Neuronal stem cell (in vitro differentiated cells): ENCODE results near the gene ERCC8.

Source experiments
- DNase-seq: peaks from one replicate; pipeline ENCODE4 v3.0.0-alpha.2; 2013; ENCODE audit warnings: low spot score
- H2AFZ ChIP-seq: one replicate; pipeline ENCODE4 v1.6.1; 2013; ENCODE audit warnings: mild to moderate bottlenecking, low read length, inconsistent platforms
- H2AK5ac ChIP-seq: 2 replicates; pipeline ENCODE4 v1.6.1; 2013; ENCODE audit warnings: low read depth, mild to moderate bottlenecking, inconsistent platforms, low read length, moderate library complexity, mixed read lengths
- H2BK120ac ChIP-seq: 2 replicates; pipeline ENCODE4 v1.6.1; 2013; ENCODE audit warnings: low read depth, mild to moderate bottlenecking, inconsistent platforms, low read length, moderate library complexity, mixed read lengths
- H2BK12ac ChIP-seq: one replicate; pipeline ENCODE4 v1.6.1; 2013; ENCODE audit warnings: low read length, inconsistent platforms
- H2BK15ac ChIP-seq: 2 replicates; pipeline ENCODE4 v1.6.1; 2013; ENCODE audit warnings: mild to moderate bottlenecking, low read length, inconsistent platforms, mixed read lengths
- H2BK5ac ChIP-seq: one replicate; pipeline ENCODE4 v1.6.1; 2013; ENCODE audit warnings: inconsistent platforms, mild to moderate bottlenecking, low read length, moderate library complexity
- H3K14ac ChIP-seq: one replicate; pipeline ENCODE4 v1.6.1; 2013; ENCODE audit warnings: low read length, inconsistent platforms
- H3K18ac ChIP-seq: 2 replicates; pipeline ENCODE4 v1.6.1; 2013; ENCODE audit warnings: low read length, inconsistent platforms
- H3K23ac ChIP-seq: 2 replicates; pipeline ENCODE4 v1.6.1; 2013; ENCODE audit warnings: low read depth, mild to moderate bottlenecking, mixed read lengths, low read length, inconsistent platforms; ENCODE audit not compliant: poor library complexity
- H3K27ac ChIP-seq: replicated peaks from 3 replicates; pipeline ENCODE4 v1.5.1; 2013; ENCODE audit warnings: low read length, inconsistent platforms
- H3K27me3 ChIP-seq, 3 experiments: 2 replicates each; pipeline ENCODE4 v1.6.1; 2013; ENCODE audit warnings: low read length in 3 of 3, mild to moderate bottlenecking in 2 of 3, inconsistent platforms in 1 of 3, low read depth in 1 of 3, mixed read lengths in 1 of 3, moderate library complexity in 1 of 3; ENCODE audit not compliant: control insufficient read depth in 3 of 3, insufficient read depth in 3 of 3
- H3K36me3 ChIP-seq, 2 donors: replicated peaks in 1 of 2; 2 replicates each; pipeline ENCODE4 v1.6.1; 2013; ENCODE audit warnings: low read length in 2 of 2; ENCODE audit not compliant: control insufficient read depth in 2 of 2, insufficient read depth in 2 of 2
- H3K4ac ChIP-seq: 2 replicates; pipeline ENCODE4 v1.6.1; 2013; ENCODE audit warnings: inconsistent platforms, mild to moderate bottlenecking, low read length, moderate library complexity
- H3K4me1 ChIP-seq, 2 donors: 1 replicate in 1 of 2; 2 replicates in 1 of 2; pipeline ENCODE4 v1.6.1; 2013; ENCODE audit warnings: low read length in 2 of 2, low read depth in 1 of 2; ENCODE audit not compliant: control insufficient read depth in 2 of 2, insufficient read depth in 1 of 2
- H3K4me2 ChIP-seq: one replicate; pipeline ENCODE4 v1.6.1; 2013; ENCODE audit warnings: mild to moderate bottlenecking, low read length, inconsistent platforms; ENCODE audit not compliant: insufficient read depth, poor library complexity, severe bottlenecking
- H3K4me3 ChIP-seq, 2 donors: 2 replicates each; pipeline ENCODE4 v1.5.1; 2013; ENCODE audit warnings: low read length in 2 of 2, mild to moderate bottlenecking in 2 of 2, inconsistent platforms in 1 of 2, moderate library complexity in 1 of 2
- H3K79me1 ChIP-seq: one replicate; pipeline ENCODE4 v1.6.1; 2013; ENCODE audit warnings: low read depth, mild to moderate bottlenecking, inconsistent platforms, low read length, moderate library complexity
- H3K9ac ChIP-seq: one replicate; pipeline ENCODE4 v1.6.1; 2013; ENCODE audit warnings: mild to moderate bottlenecking, low read depth, low read length, inconsistent platforms; ENCODE audit not compliant: poor library complexity
- H3K9me3 ChIP-seq, 2 donors: replicated peaks in 1 of 2; 2 replicates each; pipeline versions ENCODE3 to v1.6.1; 2013; ENCODE audit warnings: low read length in 2 of 2, mild to moderate bottlenecking in 2 of 2, inconsistent platforms in 1 of 2, low read depth in 1 of 2, mixed read lengths in 1 of 2, moderate library complexity in 1 of 2; ENCODE audit not compliant: control insufficient read depth in 2 of 2, insufficient read depth in 1 of 2
- H4K8ac ChIP-seq: one replicate; pipeline ENCODE4 v1.6.1; 2013; ENCODE audit warnings: low read depth, mild to moderate bottlenecking, inconsistent platforms, low read length, moderate library complexity
- H4K91ac ChIP-seq: one replicate; pipeline ENCODE4 v1.6.1; 2013; ENCODE audit warnings: low read length, low read depth, mild to moderate bottlenecking, inconsistent platforms; ENCODE audit not compliant: poor library complexity
- WGBS, 2 donors: extraction: QIAGEN DNeasy Blood & Tissue Kit; methylation state at CpG; one replicate each; pipeline ENCODE4 v1.1.7; 2013; ENCODE audit warnings: missing lambda C conversion rate in 2 of 2, mixed read lengths in 1 of 2; ENCODE audit not compliant: insufficient read length in 2 of 2, insufficient replicate concordance in 1 of 2; ENCODE audit errors: extremely low coverage in 2 of 2; 5-methylcytosine and 5-hydroxymethylcytosine counted together

Gene ERCC8

GRCh38 chr5:60929024-60929423, 15.8 kb downstream of the ERCC8 start:
- Histone ChIP-seq H3K27me3 (no peaks in the 10 kb centered on the region), H4K91ac (no peak overlapping the region), H2AFZ (no peak overlapping the region), H3K4me3 (no peak overlapping the region), H3K9ac (no peak overlapping the region), H3K23ac (no peak overlapping the region), H3K4me2 (no peak overlapping the region), H2BK120ac (no peak overlapping the region), H2BK5ac (no peak overlapping the region), H3K9me3 (peaks cover 0 to 6% of the 10 kb centered on the region in 2 donors), H2AK5ac (no peak overlapping the region), H3K27ac (no peak overlapping the region), H3K18ac (no peak overlapping the region), H3K14ac (no peak overlapping the region), H4K8ac (no peak overlapping the region), H3K4me1 (no peaks in the 10 kb centered on the region), H2BK15ac (no peak overlapping the region), H2BK12ac (no peak overlapping the region), H3K36me3 (peaks cover 3 to 57% of the 10 kb centered on the region in 2 donors), H3K4ac (no peak overlapping the region), H3K79me1 (no peaks in the 10 kb centered on the region)
- no peak for DNase-seq
- WGBS, 2 donors: no CpG with 5 or more reads among the region's 6 CpGs

DNA sequence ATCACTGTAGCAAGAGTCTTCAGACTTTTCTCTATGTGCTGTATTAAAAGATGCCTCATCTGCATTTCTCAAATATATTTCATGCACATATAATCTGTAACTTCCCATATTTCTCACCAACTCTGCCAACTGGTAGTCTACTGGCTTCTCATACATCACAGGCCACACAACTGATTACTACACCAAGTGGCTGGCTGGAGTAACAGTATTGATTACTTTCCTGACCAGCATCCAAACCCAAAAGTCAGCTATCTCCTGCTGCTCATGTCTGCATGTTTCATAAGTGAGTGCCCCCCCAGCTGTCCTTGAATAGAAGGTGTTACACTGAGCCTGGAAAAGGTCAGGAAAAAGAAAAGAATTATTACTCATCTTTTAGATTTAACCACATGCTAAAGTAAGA, 17.4 kb downstream of the ERCC8 start:
- Histone ChIP-seq H2BK15ac (no peak overlapping the region), H3K27ac (no peak overlapping the region), H3K4ac (no peak overlapping the region), H4K8ac (no peak overlapping the region), H3K9ac (no peak overlapping the region), H3K4me3 (no peak overlapping the region), H2BK12ac (no peak overlapping the region), H3K14ac (no peak overlapping the region), H3K4me1 (no peaks in the 10 kb centered on the region), H3K36me3 (peaks cover 3 to 58% of the 10 kb centered on the region in 2 donors), H3K27me3 (no peaks in the 10 kb centered on the region), H2AFZ (no peak overlapping the region), H3K9me3 (peaks cover 0 to 6% of the 10 kb centered on the region in 2 donors), H2BK120ac (no peak overlapping the region), H4K91ac (no peak overlapping the region), H3K4me2 (no peak overlapping the region), H3K18ac (no peak overlapping the region), H3K23ac (no peak overlapping the region), H2AK5ac (no peak overlapping the region), H2BK5ac (no peak overlapping the region), H3K79me1 (no peaks in the 10 kb centered on the region)
- DNase-seq: no peak

- no peak for DNase-seq
- Histone ChIP-seq H3K23ac (no peak overlapping the region), H3K14ac (no peak overlapping the region), H3K9me3 (no peaks in the 10 kb centered on the region), H3K27me3 (no peaks in the 10 kb centered on the region), H3K4me1 (no peaks in the 10 kb centered on the region), H3K4me3 (no peak overlapping the region), H2AK5ac (no peak overlapping the region), H4K91ac (no peak overlapping the region), H3K4me2 (no peak overlapping the region), H4K8ac (no peak overlapping the region), H3K4ac (no peak overlapping the region), H2BK5ac (no peak overlapping the region), H3K27ac (no peak overlapping the region), H3K79me1 (no peaks in the 10 kb centered on the region), H2BK15ac (no peak overlapping the region), H3K9ac (no peak overlapping the region), H3K18ac (no peak overlapping the region), H2AFZ (no peak overlapping the region), H3K36me3 (peaks cover 0 to 70% of the 10 kb centered on the region in 2 donors), H2BK120ac (no peak overlapping the region), H2BK12ac (no peak overlapping the region)
- no CpG with 5 or more reads among the region's 2 CpGs for WGBS, 2 donors
Measured at GRCh38 chr5:60918466-60918865, 26.4 kb downstream of the ERCC8 start.

DNA sequence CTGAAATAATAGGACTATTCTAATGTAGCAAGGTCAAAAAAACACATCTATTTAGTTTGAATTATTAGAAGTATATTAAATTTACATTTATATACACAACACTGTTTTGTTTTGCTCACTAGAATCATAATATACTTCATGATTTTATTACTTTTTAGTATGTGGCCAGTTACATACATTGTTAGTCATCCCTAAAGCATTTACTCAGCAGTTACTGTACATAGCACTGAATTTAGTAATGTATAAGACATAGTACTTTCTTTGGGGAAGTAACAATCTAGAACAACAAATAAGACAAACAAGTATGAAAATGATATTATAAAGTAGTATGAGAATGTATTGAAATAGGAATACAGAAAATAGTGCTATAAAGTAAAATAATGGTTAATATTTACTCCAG, 28.2 kb downstream of the ERCC8 start:
- Histone ChIP-seq H2BK15ac (no peak overlapping the region), H3K4me1 (no peaks in the 10 kb centered on the region), H3K36me3 (peaks cover 0 to 63% of the 10 kb centered on the region in 2 donors), H2BK12ac (no peak overlapping the region), H4K8ac (no peak overlapping the region), H2AFZ (no peak overlapping the region), H3K18ac (no peak overlapping the region), H3K4ac (no peak overlapping the region), H3K9me3 (no peaks in the 10 kb centered on the region), H3K27ac (no peak overlapping the region), H2BK120ac (no peak overlapping the region), H2BK5ac (no peak overlapping the region), H3K9ac (no peak overlapping the region), H3K23ac (no peak overlapping the region), H3K4me3 (no peak overlapping the region), H3K79me1 (no peaks in the 10 kb centered on the region), H3K27me3 (no peaks in the 10 kb centered on the region), H4K91ac (no peak overlapping the region), H3K14ac (no peak overlapping the region), H3K4me2 (no peak overlapping the region), H2AK5ac (no peak overlapping the region)
- DNase-seq: no peak
